ENCODE results near the gene GMDS. TPM values are rescaled to one million over a fixed set of nuclear protein-coding genes. Genes with fewer than 3 reads are reported as not detected.

GMDS gene
- total RNA-seq, 1 experiment from 2014 or later, result 31.1 TPM

GRCh38 chr6:1766654-1767053 lies 478.8 kb downstream of the GMDS start:
- Mint-ChIP-seq H3K27ac (ENCODE audit: unreplicated experiment) (no peak overlapping the region), H3K36me3 (ENCODE audit: insufficient read depth, unreplicated experiment) (no peaks in the 10 kb centered on the region), H3K4me1 (ENCODE audit: low read depth, unreplicated experiment) (peaks cover 3% of the 10 kb centered on the region), H3K9me3 (ENCODE audit: unreplicated experiment) (no peaks in the 10 kb centered on the region), H3K27me3 (ENCODE audit: insufficient read depth, unreplicated experiment) (no peaks in the 10 kb centered on the region), H3K4me3 (ENCODE audit: unreplicated experiment) (no peak overlapping the region)
- no peaks in the 10 kb centered on the region for H3K36me3 ChIP-seq (ENCODE audit: control insufficient read depth, insufficient read depth, low read length)
- CTCF ChIA-PET, result no interaction called here
- no peaks in the 10 kb centered on the region for H3K9me3 ChIP-seq
- no peak for DNase-seq
- H3K27me3 ChIP-seq (replicated peaks; ENCODE audit: control insufficient read depth, insufficient read depth, low read length), result no peaks in the 10 kb centered on the region
- POLR2A ChIA-PET, result no interaction called here
- BruUV-seq (replicated peaks), result no TSS peak
- intact Hi-C loops (cut with micrococcal nuclease; ENCODE audit: unreplicated experiment), result no loop called here
- H3K4me1 ChIP-seq, result peaks cover 8% of the 10 kb centered on the region; the same call in 1 of the 2 replicates
- no peak for TF ChIP-seq CTCF (IDR thresholded peaks at IDR 0.05; ENCODE audit: insufficient read depth in 1 of 2, low read depth in 1 of 2, low read length in 1 of 2, severe bottlenecking in 1 of 2, unreplicated experiment in 1 of 2)
- H3K4me3 ChIP-seq (ENCODE audit: low read depth, low read length), result no peak overlapping the region

GRCh38 chr6:1765160-1765903 lies 480.1 kb downstream of the GMDS start:
- no peak for TF ChIP-seq CTCF (IDR thresholded peaks at IDR 0.05; ENCODE audit: insufficient read depth in 1 of 2, low read depth in 1 of 2, low read length in 1 of 2, severe bottlenecking in 1 of 2, unreplicated experiment in 1 of 2)
- POLR2A ChIA-PET, result no interaction called here
- H3K27me3 Mint-ChIP-seq (ENCODE audit: insufficient read depth, unreplicated experiment), result no peaks in the 10 kb centered on the region
- CTCF ChIA-PET, result no interaction called here
- no peak overlapping the region for H3K4me3 Mint-ChIP-seq (ENCODE audit: unreplicated experiment)
- Histone ChIP-seq H3K4me1 (peaks cover 12% of the 10 kb centered on the region; the same call in 1 of the 2 replicates), H3K4me3 (ENCODE audit: low read depth, low read length) (no peak overlapping the region), H3K9me3 (no peaks in the 10 kb centered on the region), H3K36me3 (ENCODE audit: control insufficient read depth, insufficient read depth, low read length) (no peaks in the 10 kb centered on the region), H3K27me3 (replicated peaks; ENCODE audit: control insufficient read depth, insufficient read depth, low read length) (no peaks in the 10 kb centered on the region)
- H3K9me3 Mint-ChIP-seq (ENCODE audit: unreplicated experiment), result no peaks in the 10 kb centered on the region
- peaks cover 6% of the 10 kb centered on the region for H3K4me1 Mint-ChIP-seq (ENCODE audit: low read depth, unreplicated experiment)
- no peak for DNase-seq
- H3K36me3 Mint-ChIP-seq (ENCODE audit: insufficient read depth, unreplicated experiment), result no peaks in the 10 kb centered on the region
- BruUV-seq (replicated peaks), result no TSS peak
- intact Hi-C loops (cut with micrococcal nuclease; ENCODE audit: unreplicated experiment), result no loop called here
- H3K27ac Mint-ChIP-seq (ENCODE audit: unreplicated experiment), result no peak overlapping the region

GRCh38 chr6:1764397-1764987 lies 480.9 kb downstream of the GMDS start:
- Histone ChIP-seq H3K27me3 (replicated peaks; ENCODE audit: control insufficient read depth, insufficient read depth, low read length) (no peaks in the 10 kb centered on the region), H3K36me3 (ENCODE audit: control insufficient read depth, insufficient read depth, low read length) (no peaks in the 10 kb centered on the region), H3K4me1 (peaks cover 12% of the 10 kb centered on the region; the same call in 1 of the 2 replicates), H3K9me3 (no peaks in the 10 kb centered on the region), H3K4me3 (ENCODE audit: low read depth, low read length) (no peak overlapping the region)
- H3K36me3 Mint-ChIP-seq (ENCODE audit: insufficient read depth, unreplicated experiment), result no peaks in the 10 kb centered on the region
- POLR2A ChIA-PET, result no interaction called here
- no peak overlapping the region for H3K27ac Mint-ChIP-seq (ENCODE audit: unreplicated experiment)
- DNase-seq, result no peak
- H3K9me3 Mint-ChIP-seq (ENCODE audit: unreplicated experiment), result no peaks in the 10 kb centered on the region
- CTCF ChIA-PET, result no interaction called here
- no peak overlapping the region for H3K4me3 Mint-ChIP-seq (ENCODE audit: unreplicated experiment)
- no TSS peak for BruUV-seq (replicated peaks)
- intact Hi-C loops (cut with micrococcal nuclease; ENCODE audit: unreplicated experiment), result no loop called here
- no peaks in the 10 kb centered on the region for H3K27me3 Mint-ChIP-seq (ENCODE audit: insufficient read depth, unreplicated experiment)
- H3K4me1 Mint-ChIP-seq (ENCODE audit: low read depth, unreplicated experiment), result peaks cover 6% of the 10 kb centered on the region
- TF ChIP-seq CTCF (IDR thresholded peaks at IDR 0.05; ENCODE audit: insufficient read depth in 1 of 2, low read depth in 1 of 2, low read length in 1 of 2, severe bottlenecking in 1 of 2, unreplicated experiment in 1 of 2), result no peak

All from Caco-2 (cell line).